Measurements from ENCODE around the gene HERC2. TPM values are rescaled to one million over a fixed set of nuclear protein-coding genes. Genes with fewer than 3 reads are reported as not detected.
"Not testable (repeated sequence)": the region's sequence is repeated elsewhere in the genome, so short reads cannot be mapped to it uniquely, and the experiment has no call there.

The HERC2 gene
- total RNA-seq, 1 donor from 2014 or later = 55.3 TPM

GRCh38 chr15:28243901-28244300 is 78.1 kb downstream of the HERC2 start:
- Histone ChIP-seq H3K27ac (no peak overlapping the region), H3K4me1 (no peaks in the 10 kb centered on the region), H3K4me3 (no peak overlapping the region), H3K27me3 (ENCODE audit: low read depth) (no peaks in the 10 kb centered on the region), H3K9me3 (no peaks in the 10 kb centered on the region), H3K36me3 (peaks cover 71% of the 10 kb centered on the region)
- no peak for ATAC-seq
- DNase-seq = no peak
- intact Hi-C loops (cut with DNase I) = no loop called here
- TF ChIP-seq CTCF (IDR thresholded peaks at IDR 0.05) = no peak

GRCh38 chr15:28243399-28243798 is 78.6 kb downstream of the HERC2 start:
- Histone ChIP-seq H3K4me3 (no peak overlapping the region), H3K27ac (no peak overlapping the region), H3K27me3 (ENCODE audit: low read depth) (no peaks in the 10 kb centered on the region), H3K36me3 (peaks cover 70% of the 10 kb centered on the region), H3K9me3 (no peaks in the 10 kb centered on the region), H3K4me1 (no peaks in the 10 kb centered on the region)
- DNase-seq (no peak), ATAC-seq (no peak)
- intact Hi-C loops (cut with DNase I) = no loop called here
- no peak for TF ChIP-seq CTCF (IDR thresholded peaks at IDR 0.05)

- H3K27ac ChIP-seq; H3K27me3 ChIP-seq (ENCODE audit: low read depth); H3K4me1 ChIP-seq; ATAC-seq; H3K4me3 ChIP-seq; H3K9me3 ChIP-seq; intact Hi-C loops (cut with DNase I); DNase-seq: not testable (repeated sequence)
- peaks cover 67% of the 10 kb centered on the region for H3K36me3 ChIP-seq
These were observed 83.7 kb downstream of the HERC2 start for GRCh38 chr15:28238296-28238695.

GRCh38 chr15:28231743-28232142 is 90.2 kb downstream of the HERC2 start:
- H3K9me3 ChIP-seq; DNase-seq; intact Hi-C loops (cut with DNase I); H3K27ac ChIP-seq; H3K4me3 ChIP-seq; H3K4me1 ChIP-seq; ATAC-seq; H3K27me3 ChIP-seq (ENCODE audit: low read depth): not testable (repeated sequence)
- peaks cover 63% of the 10 kb centered on the region for H3K36me3 ChIP-seq

- intact Hi-C loops (cut with DNase I); H3K4me3 ChIP-seq; H3K4me1 ChIP-seq; DNase-seq; H3K27me3 ChIP-seq (ENCODE audit: low read depth); H3K27ac ChIP-seq; ATAC-seq; H3K9me3 ChIP-seq: not testable (repeated sequence)
- H3K36me3 ChIP-seq = peaks cover 64% of the 10 kb centered on the region
These were observed 90.6 kb downstream of the HERC2 start for GRCh38 chr15:28231336-28231735.

- peaks cover 59% of the 10 kb centered on the region for H3K36me3 ChIP-seq
- H3K4me1 ChIP-seq; H3K4me3 ChIP-seq; intact Hi-C loops (cut with DNase I); H3K27me3 ChIP-seq (ENCODE audit: low read depth); ATAC-seq; H3K9me3 ChIP-seq; H3K27ac ChIP-seq; DNase-seq: not testable (repeated sequence)
These were observed 92.9 kb downstream of the HERC2 start for GRCh38 chr15:28228990-28229640.

- Histone ChIP-seq H3K4me1 (no peaks in the 10 kb centered on the region), H3K36me3 (peaks cover 62% of the 10 kb centered on the region), H3K9me3 (no peaks in the 10 kb centered on the region), H3K27ac (no peak overlapping the region), H3K27me3 (ENCODE audit: low read depth) (no peaks in the 10 kb centered on the region), H3K4me3 (no peak overlapping the region)
- ATAC-seq (no peak), DNase-seq (no peak)
- intact Hi-C loops (cut with DNase I) = no loop called here
- TF ChIP-seq CTCF (IDR thresholded peaks at IDR 0.05) = no peak
These were observed 93.9 kb downstream of the HERC2 start for GRCh38 chr15:28228096-28228495.
